ENCODE measurements around the gene ZNF532.

DNA sequence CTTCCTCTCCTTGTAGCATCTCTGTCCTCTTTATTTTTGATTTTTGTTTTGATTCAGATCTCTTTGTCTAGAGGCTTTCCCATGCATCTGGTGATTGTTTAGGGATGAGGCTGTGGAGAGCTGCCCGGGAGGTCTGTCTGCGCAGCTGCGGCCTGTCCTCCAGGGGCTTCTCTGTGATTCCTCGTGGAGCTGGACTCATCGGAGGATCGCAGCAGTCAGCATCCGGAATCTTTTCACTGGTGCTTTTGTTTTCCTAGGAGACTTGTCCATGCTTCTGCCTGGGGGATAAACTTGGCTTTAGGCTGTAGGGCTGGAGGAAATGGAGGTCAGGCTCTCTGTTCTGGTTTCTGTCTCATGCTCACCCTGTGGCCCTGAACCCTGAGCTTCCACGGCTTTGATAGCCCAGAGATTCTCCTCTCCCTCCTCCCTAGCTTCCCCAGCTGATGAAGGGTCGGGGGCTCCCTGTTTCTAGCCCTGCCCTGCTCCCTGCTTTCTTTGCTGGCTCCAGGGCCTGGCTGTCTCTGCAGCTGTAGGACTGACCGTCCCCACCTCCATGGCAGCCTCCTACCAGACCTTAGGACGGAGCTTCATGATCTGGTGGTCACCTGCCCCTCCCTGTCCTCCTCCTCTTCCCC, 35.5 kb downstream of the ZNF532 start:
- TF ChIP-seq, protein P1, sequence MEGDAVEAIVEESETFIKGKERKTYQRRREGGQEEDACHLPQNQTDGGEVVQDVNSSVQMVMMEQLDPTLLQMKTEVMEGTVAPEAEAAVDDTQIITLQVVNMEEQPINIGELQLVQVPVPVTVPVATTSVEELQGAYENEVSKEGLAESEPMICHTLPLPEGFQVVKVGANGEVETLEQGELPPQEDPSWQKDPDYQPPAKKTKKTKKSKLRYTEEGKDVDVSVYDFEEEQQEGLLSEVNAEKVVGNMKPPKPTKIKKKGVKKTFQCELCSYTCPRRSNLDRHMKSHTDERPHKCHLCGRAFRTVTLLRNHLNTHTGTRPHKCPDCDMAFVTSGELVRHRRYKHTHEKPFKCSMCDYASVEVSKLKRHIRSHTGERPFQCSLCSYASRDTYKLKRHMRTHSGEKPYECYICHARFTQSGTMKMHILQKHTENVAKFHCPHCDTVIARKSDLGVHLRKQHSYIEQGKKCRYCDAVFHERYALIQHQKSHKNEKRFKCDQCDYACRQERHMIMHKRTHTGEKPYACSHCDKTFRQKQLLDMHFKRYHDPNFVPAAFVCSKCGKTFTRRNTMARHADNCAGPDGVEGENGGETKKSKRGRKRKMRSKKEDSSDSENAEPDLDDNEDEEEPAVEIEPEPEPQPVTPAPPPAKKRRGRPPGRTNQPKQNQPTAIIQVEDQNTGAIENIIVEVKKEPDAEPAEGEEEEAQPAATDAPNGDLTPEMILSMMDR (IDR thresholded peaks at IDR 0.05; ENCODE audit: borderline replicate concordance, extremely low read depth, low read length, poor library complexity, severe bottlenecking): no peak
- no peak for TF ChIP-seq EZH2 (IDR thresholded peaks at IDR 0.05; ENCODE audit: borderline replicate concordance, low read depth, low read length, severe bottlenecking)

Data from DND-41 (cell line).